Transverse colon (tissue), 3 donors: ENCODE data around the gene UNCX.

Experiments
- EP300 ChIP-seq: sonication (generic); formaldehyde crosslinking; IDR thresholded peaks from one replicate; pipeline ENCODE4 v1.6.1; 2017; ENCODE audit warnings: antibody characterized with exemption, low read depth
- POLR2A ChIP-seq: fragments of 450-650 bp; IDR thresholded peaks from one replicate; pipeline ENCODE4 v1.6.1; 2016; ENCODE audit warnings: antibody characterized with exemption, mild to moderate bottlenecking, moderate library complexity
- TF ChIP-seq, protein P1 (sequence below), 5 experiments: fragments of 200-600 bp in 3 of 5; fragments of 450-650 bp in 2 of 5; sonication (generic) in 3 of 5; IDR thresholded peaks; 1 replicate in 2 of 5; 2 replicates in 3 of 5; pipeline ENCODE4 v1.5.1; 2016 to 2017; ENCODE audit warnings: antibody characterized with exemption in 5 of 5, inconsistent platforms in 3 of 5, mild to moderate bottlenecking in 2 of 5, moderate library complexity in 1 of 5

DNA sequence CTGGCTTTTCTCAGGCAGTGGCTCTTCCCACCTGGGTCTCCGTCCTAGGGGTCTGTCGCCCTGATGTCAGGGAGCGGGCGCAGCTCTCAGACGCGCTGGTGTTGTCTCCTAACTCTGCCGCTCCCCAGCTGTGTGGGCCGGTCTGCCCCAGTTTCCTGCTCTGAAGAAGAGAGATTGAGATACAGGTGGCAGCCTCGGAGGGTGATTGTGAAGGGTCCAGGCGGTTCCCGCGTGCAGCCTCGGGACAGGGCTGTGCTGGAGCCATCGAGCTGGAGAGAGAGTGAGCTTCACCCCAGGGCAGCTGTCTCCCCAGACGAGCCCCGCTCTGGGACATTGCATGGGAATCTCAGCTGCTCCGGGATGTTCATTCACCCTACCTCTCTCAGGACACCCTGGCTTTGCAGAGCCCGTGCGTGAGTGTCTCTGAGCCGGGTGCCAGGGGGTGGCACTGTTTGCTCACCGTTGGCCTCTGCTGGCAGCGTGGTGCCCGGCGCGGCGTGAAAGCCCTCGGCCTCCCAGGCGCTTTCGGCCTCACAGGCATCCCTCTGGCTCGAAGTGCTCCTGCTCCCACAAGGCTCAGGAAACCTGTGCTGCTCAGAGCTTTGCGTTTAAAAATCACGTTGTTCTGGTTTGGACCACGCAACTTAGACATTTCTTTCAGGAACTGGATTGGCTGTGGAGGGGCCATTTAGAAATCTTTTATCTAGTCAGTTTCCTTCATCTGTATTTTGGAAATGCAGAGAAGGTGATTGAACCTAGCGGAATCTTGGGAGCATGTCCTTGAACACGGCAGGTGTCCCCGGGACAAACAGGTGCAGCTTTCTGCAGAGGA lies 38.9 kb upstream of the UNCX start:
- TF ChIP-seq, protein P1, sequence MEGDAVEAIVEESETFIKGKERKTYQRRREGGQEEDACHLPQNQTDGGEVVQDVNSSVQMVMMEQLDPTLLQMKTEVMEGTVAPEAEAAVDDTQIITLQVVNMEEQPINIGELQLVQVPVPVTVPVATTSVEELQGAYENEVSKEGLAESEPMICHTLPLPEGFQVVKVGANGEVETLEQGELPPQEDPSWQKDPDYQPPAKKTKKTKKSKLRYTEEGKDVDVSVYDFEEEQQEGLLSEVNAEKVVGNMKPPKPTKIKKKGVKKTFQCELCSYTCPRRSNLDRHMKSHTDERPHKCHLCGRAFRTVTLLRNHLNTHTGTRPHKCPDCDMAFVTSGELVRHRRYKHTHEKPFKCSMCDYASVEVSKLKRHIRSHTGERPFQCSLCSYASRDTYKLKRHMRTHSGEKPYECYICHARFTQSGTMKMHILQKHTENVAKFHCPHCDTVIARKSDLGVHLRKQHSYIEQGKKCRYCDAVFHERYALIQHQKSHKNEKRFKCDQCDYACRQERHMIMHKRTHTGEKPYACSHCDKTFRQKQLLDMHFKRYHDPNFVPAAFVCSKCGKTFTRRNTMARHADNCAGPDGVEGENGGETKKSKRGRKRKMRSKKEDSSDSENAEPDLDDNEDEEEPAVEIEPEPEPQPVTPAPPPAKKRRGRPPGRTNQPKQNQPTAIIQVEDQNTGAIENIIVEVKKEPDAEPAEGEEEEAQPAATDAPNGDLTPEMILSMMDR (IDR thresholded peaks at IDR 0.05) = peak in 4 of 5 experiments; percentile 14 to 52 (median 36)
- no peak for TF ChIP-seq POLR2A
- no peak for TF ChIP-seq EP300
